ENCODE measurements around the gene DTD1. TPM values are rescaled to one million over a fixed set of nuclear protein-coding genes. Genes with fewer than 3 reads are reported as not detected.

The DTD1 gene
- total and polyA plus RNA-seq, 2 of the 13 experiments (the other 11 are each of a cell fraction or from before 2014, with no cell fraction given), result 41.2 to 79.3 TPM

- TF ChIP-seq ZNF674 (CRISPR knock-in tag; IDR thresholded peaks at IDR 0.05; ENCODE audit: low read depth), result 0 out of 2 replicates have a peak, but pooled peaks have one; percentile 58
- TF ChIP-seq, protein P1, sequence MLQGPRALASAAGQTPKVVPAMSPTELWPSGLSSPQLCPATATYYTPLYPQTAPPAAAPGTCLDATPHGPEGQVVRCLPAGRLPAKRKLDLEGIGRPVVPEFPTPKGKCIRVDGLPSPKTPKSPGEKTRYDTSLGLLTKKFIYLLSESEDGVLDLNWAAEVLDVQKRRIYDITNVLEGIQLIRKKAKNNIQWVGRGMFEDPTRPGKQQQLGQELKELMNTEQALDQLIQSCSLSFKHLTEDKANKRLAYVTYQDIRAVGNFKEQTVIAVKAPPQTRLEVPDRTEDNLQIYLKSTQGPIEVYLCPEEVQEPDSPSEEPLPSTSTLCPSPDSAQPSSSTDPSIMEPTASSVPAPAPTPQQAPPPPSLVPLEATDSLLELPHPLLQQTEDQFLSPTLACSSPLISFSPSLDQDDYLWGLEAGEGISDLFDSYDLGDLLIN (CRISPR knock-in tag; IDR thresholded peaks at IDR 0.05; ENCODE audit: borderline replicate concordance), result peak; percentile 91; the same call in 1 of the 2 replicates
- peak; percentile 77 for TF ChIP-seq RAD21 (CRISPR knock-in tag; IDR thresholded peaks at IDR 0.05)
- 0 out of 2 replicates have a peak, but pooled peaks have one; percentile 32 for TF ChIP-seq U2AF2 (IDR thresholded peaks at IDR 0.05; ENCODE audit: low read depth, low read length)
- peak; percentile 68; the same call in 1 of the 2 replicates for TF ChIP-seq ZNF644 (CRISPR knock-in tag; IDR thresholded peaks at IDR 0.05; ENCODE audit: low read depth)
- TF ChIP-seq ZKSCAN8 (CRISPR knock-in tag; IDR thresholded peaks at IDR 0.05; ENCODE audit: borderline replicate concordance), result peak; percentile 19; the same call in 1 of the 2 replicates
- TF ChIP-seq ZNF530 (CRISPR knock-in tag; IDR thresholded peaks at IDR 0.05; ENCODE audit: low read depth), result no peak
- 0 out of 2 replicates have a peak, but pooled peaks have one; percentile 63 for TF ChIP-seq TBP (CRISPR knock-in tag; IDR thresholded peaks at IDR 0.05)
- TF ChIP-seq BRF2 (CRISPR knock-in tag; IDR thresholded peaks at IDR 0.05), result 0 out of 2 replicates have a peak, but pooled peaks have one; percentile 8
- peak; percentile 75 for TF ChIP-seq XRCC5 (optimal IDR thresholded peaks at IDR 0.05; ENCODE audit: low read length)
- TF ChIP-seq ZNF280B (CRISPR knock-in tag; IDR thresholded peaks at IDR 0.05; ENCODE audit: borderline replicate concordance), result peak; percentile 84; the same call in 1 of the 2 replicates
- TF ChIP-seq, protein P2, sequence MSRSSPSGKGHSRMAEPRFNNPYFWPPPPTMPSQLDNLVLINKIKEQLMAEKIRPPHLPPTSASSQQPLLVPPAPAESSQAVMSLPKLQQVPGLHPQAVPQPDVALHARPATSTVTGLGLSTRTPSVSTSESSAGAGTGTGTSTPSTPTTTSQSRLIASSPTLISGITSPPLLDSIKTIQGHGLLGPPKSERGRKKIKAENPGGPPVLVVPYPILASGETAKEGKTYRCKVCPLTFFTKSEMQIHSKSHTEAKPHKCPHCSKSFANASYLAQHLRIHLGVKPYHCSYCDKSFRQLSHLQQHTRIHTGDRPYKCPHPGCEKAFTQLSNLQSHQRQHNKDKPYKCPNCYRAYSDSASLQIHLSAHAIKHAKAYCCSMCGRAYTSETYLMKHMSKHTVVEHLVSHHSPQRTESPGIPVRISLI (CRISPR knock-in tag; IDR thresholded peaks at IDR 0.05; ENCODE audit: borderline replicate concordance), result peak; percentile 49; the same call in 1 of the 2 replicates
- peak; percentile 65; the same call in 1 of the 2 replicates for TF ChIP-seq ZMYM3 (CRISPR knock-in tag; IDR thresholded peaks at IDR 0.05)
- TF ChIP-seq, protein P3, sequence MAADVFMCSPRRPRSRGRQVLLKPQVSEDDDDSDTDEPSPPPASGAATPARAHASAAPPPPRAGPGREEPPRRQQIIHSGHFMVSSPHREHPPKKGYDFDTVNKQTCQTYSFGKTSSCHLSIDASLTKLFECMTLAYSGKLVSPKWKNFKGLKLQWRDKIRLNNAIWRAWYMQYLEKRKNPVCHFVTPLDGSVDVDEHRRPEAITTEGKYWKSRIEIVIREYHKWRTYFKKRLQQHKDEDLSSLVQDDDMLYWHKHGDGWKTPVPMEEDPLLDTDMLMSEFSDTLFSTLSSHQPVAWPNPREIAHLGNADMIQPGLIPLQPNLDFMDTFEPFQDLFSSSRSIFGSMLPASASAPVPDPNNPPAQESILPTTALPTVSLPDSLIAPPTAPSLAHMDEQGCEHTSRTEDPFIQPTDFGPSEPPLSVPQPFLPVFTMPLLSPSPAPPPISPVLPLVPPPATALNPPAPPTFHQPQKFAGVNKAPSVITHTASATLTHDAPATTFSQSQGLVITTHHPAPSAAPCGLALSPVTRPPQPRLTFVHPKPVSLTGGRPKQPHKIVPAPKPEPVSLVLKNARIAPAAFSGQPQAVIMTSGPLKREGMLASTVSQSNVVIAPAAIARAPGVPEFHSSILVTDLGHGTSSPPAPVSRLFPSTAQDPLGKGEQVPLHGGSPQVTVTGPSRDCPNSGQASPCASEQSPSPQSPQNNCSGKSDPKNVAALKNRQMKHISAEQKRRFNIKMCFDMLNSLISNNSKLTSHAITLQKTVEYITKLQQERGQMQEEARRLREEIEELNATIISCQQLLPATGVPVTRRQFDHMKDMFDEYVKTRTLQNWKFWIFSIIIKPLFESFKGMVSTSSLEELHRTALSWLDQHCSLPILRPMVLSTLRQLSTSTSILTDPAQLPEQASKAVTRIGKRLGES (CRISPR knock-in tag; IDR thresholded peaks at IDR 0.05; ENCODE audit: borderline replicate concordance), result peak; percentile 60; the same call in 1 of the 2 replicates
- 0 out of 2 replicates have a peak, but pooled peaks have one; percentile 82 for TF ChIP-seq CREB3 (CRISPR knock-in tag; IDR thresholded peaks at IDR 0.05)
- TF ChIP-seq SMC3 (IDR thresholded peaks at IDR 0.05; ENCODE audit: low read length), result no peak
- 0 out of 2 replicates have a peak, but pooled peaks have one; percentile 52 for TF ChIP-seq ZNF564 (CRISPR knock-in tag; IDR thresholded peaks at IDR 0.05)
These were observed 206.0 kb downstream of the DTD1 start (continued) for GRCh38 chr20:18793625-18794427.
